HepG2 (cell line): ENCODE data around the gene HOXC4. TPM values are rescaled to one million over a fixed set of nuclear protein-coding genes. Genes with fewer than 3 reads are reported as not detected.
A peak's percentile ranks its signal among the peaks of the same experiment; 100 is the strongest.

ENCODE experiments used
- ATAC-seq: fragments of 200-7000 bp; cut with Tn5 transposase; 3 replicates; pipeline ENCODE4 v1.9.1; 2020; ENCODE audit warnings: mild to moderate bottlenecking, moderate library complexity
- BruUV-seq: library from RNA; stranded (reverse); fragments of 400-500 nt; replicated peaks from 2 replicates; lab custom pipeline; 2021; lab: Mats Ljungman, UMichigan
- CTCF ChIA-PET: fragments of 300-600 bp; formaldehyde crosslinking; extraction: SDS; loops from one replicate; lab custom pipeline; 2021; ENCODE audit warnings: low total read pairs, inconsistent platforms, low intra/inter-chr PET ratio; lab: Yijun Ruan, JAX
- POLR2A ChIA-PET: fragments of 350-600 bp; sonication (Branson Sonifier 250); formaldehyde crosslinking; loops from one replicate; lab custom pipeline; 2020; ENCODE audit warnings: antibody characterized with exemption, inconsistent platforms; lab: Yijun Ruan, JAX
- DNase-seq: peaks from one replicate; pipeline ENCODE4 v3.0.0-alpha.2; 2015; ENCODE audit warnings: low spot score
- FAIRE-seq: peaks from 3 replicates; lab custom pipeline; 2011; peaks lifted over from hg19 to GRCh38; lab: Jason Lieb, UNC
- H2AFZ ChIP-seq: one replicate; pipeline ENCODE4 v1.6.1; 2011; ENCODE audit warnings: low read length, inconsistent platforms
- H3K27ac ChIP-seq: fragments of 300-600 bp; 3 replicates; pipeline ENCODE4 v1.8.0; 2011; ENCODE audit warnings: mixed run types, mild to moderate bottlenecking, mixed read lengths, low read length, inconsistent platforms; ENCODE audit not compliant: insufficient read depth; ENCODE audit errors: extremely low read length
- H3K27me3 ChIP-seq, 2 experiments: fragments of 200-600 bp in 1 of 2; 2 replicates in 1 of 2; 3 replicates in 1 of 2; pipeline versions ENCODE4 v1.6.0 to v1.8.0; 2011; ENCODE audit warnings: low read length in 2 of 2, mild to moderate bottlenecking in 2 of 2, moderate library complexity in 2 of 2, inconsistent platforms in 1 of 2; ENCODE audit not compliant: insufficient read depth in 2 of 2, control insufficient read depth in 1 of 2
- H3K36me3 ChIP-seq, 2 experiments: fragments of 200-600 bp in 1 of 2; replicated peaks in 1 of 2; 2 replicates in 1 of 2; 3 replicates in 1 of 2; pipeline versions ENCODE4 v1.5.1 to v1.8.0; 2011; ENCODE audit warnings: low read length in 2 of 2, inconsistent platforms in 1 of 2; ENCODE audit not compliant: insufficient read depth in 2 of 2, control insufficient read depth in 1 of 2
- H3K4me1 ChIP-seq: 2 replicates; pipeline ENCODE4 v1.5.1; 2012; ENCODE audit warnings: low read length, inconsistent platforms; ENCODE audit not compliant: insufficient read depth
- H3K4me2 ChIP-seq: 2 replicates; pipeline ENCODE4 v1.6.0; 2011; ENCODE audit warnings: low read depth, low read length, inconsistent platforms
- H3K4me3 ChIP-seq, 3 experiments: fragments of 200-600 bp in 1 of 3; sonication (generic), shearing (Covaris generic) in 1 of 3; replicated peaks in 1 of 3; 2 replicates each; pipeline ENCODE4 v1.5.1; 2011 to 2016; ENCODE audit warnings: low read length in 3 of 3, inconsistent platforms in 2 of 3, low read depth in 2 of 3, mild to moderate bottlenecking in 2 of 3, control low read depth in 1 of 3, mixed read lengths in 1 of 3; ENCODE audit not compliant: insufficient read depth in 1 of 3
- H3K79me2 ChIP-seq: one replicate; pipeline ENCODE4 v1.6.1; 2011; ENCODE audit warnings: low read length, inconsistent platforms; ENCODE audit not compliant: insufficient read depth
- H3K9ac ChIP-seq: 2 replicates; pipeline ENCODE4 v1.6.0; 2011; ENCODE audit warnings: mild to moderate bottlenecking, low read depth, low read length, inconsistent platforms; ENCODE audit not compliant: insufficient read depth
- H3K9me3 ChIP-seq: 2 replicates; pipeline ENCODE4 v1.5.1; 2012; ENCODE audit warnings: mild to moderate bottlenecking, low read length
- H4K20me1 ChIP-seq: 2 replicates; pipeline ENCODE4 v1.6.0; 2011; ENCODE audit warnings: inconsistent platforms, mild to moderate bottlenecking, low read length, moderate library complexity; ENCODE audit not compliant: insufficient read depth
- ASH2L ChIP-seq: fragments of 300-600, 200-600 bp; sonication (generic); IDR thresholded peaks from 2 replicates; pipeline ENCODE4 v1.7.0; 2017; ENCODE audit warnings: low read depth, mild to moderate bottlenecking, moderate library complexity, mixed read lengths, low read length; ENCODE audit not compliant: insufficient read length
- CBX2 ChIP-seq, 2 experiments: fragments of 200-600 bp in 1 of 2; sonication (generic); formaldehyde crosslinking in 1 of 2; IDR thresholded peaks; 2 replicates each; pipeline versions ENCODE4 v1.7.0 to v1.8.1; 2018 to 2022; ENCODE audit warnings: low read depth in 2 of 2, low read length in 1 of 2, mild to moderate bottlenecking in 1 of 2, missing genetic modification reagents in 1 of 2
- KDM1A ChIP-seq: IDR thresholded peaks from 2 replicates; pipeline ENCODE4 v1.6.1; 2016; ENCODE audit warnings: missing compliant biosample characterization
- ZNF317 ChIP-seq: sonication (generic); formaldehyde crosslinking; IDR thresholded peaks from 2 replicates; pipeline ENCODE4 v1.5.0; 2020; ENCODE audit warnings: mild to moderate bottlenecking, missing genetic modification reagents
- WGBS: methylation state at CpG from one replicate; pipeline ENCODE4 v1.1.6; 2017; ENCODE audit warnings: low lambda C conversion rate; 5-methylcytosine and 5-hydroxymethylcytosine counted together
- in situ Hi-C: cut with HindIII; loops from 2 replicates; pipeline ENCODE4 v1.10.0; 2017; ENCODE audit warnings: low pct_unique_long_range_greater_than_20kb; ENCODE audit not compliant: extremely low pct_ligation_motif_present
- intact Hi-C: fragments of 100-400 bp; cut with micrococcal nuclease; formaldehyde crosslinking; loops from one replicate; pipeline ENCODE4 v1.10.0; 2022; ENCODE audit not compliant: unreplicated experiment
- polyA plus RNA-seq, 8 experiments: library from polyadenylated mRNA; depleted of rRNA in 3 of 8; stranded (reverse) in 7 of 8; unstranded in 1 of 8; fragments of >200 nt; fragmentation: Illumina TruSeq in 4 of 8; extraction: Trizol in 4 of 8; gene quantifications; 2 replicates each; pipeline versions ENCODE4 v1.2.1 to v1.2.3, GENCODE V29; 2011 to 2016; ENCODE audit warnings: low read depth in 4 of 8, missing spikeins in 1 of 8, mixed read lengths in 1 of 8; ENCODE audit not compliant: insufficient read depth in 1 of 8
- total RNA-seq, 5 experiments: library from RNA; depleted of rRNA; stranded (reverse); fragments of >200 nt; fragmentation: Illumina TruSeq; extraction: Trizol; gene quantifications; 2 replicates each; pipeline ENCODE4 v1.2.3, GENCODE V29; 2016; ENCODE audit warnings: low read depth in 1 of 5
- TF ChIP-seq, protein P1 (sequence below): sonication (generic); formaldehyde crosslinking; IDR thresholded peaks from 2 replicates; pipeline ENCODE4 v1.5.0; 2020; ENCODE audit warnings: missing genetic modification reagents
- TF ChIP-seq, protein P2 (sequence below): sonication (generic); formaldehyde crosslinking; IDR thresholded peaks from 2 replicates; pipeline ENCODE4 v1.4.0; 2020; ENCODE audit warnings: mild to moderate bottlenecking, missing genetic modification reagents, borderline replicate concordance

HOXC4 gene
- total and polyA plus RNA-seq, 2 of the 13 experiments (the other 11 are each of a cell fraction or from before 2014, with no cell fraction given), result not detected

DNA sequence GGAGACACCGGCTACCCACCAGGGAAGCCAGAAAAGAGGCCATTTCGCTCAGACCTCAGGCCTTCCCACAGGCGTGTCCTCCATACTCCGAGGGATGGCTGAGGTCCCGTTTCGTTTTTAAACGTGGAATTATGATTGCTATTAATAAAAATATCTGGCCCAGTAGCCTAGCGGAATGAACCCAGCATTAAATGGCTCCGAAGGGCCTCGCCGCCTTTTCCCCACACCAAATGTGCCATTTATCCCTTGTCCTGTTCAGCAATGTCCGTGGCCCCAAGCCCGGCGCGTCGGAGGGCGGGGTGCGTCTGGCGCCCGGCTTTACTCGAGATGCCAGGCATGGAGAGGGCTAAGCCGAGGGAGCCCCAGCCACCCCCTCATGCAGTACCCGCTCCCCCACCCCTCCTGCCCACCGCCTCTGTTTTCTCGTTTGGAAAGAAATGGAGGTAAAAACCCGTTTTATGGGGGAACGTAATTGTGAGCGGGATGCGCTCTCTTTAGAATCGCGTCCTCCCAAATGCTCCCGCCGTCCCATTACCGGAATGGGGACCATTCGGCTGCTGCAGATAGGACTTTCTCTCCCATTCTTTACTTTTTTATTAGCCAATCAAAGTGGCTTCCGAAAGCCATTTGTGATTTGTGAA lies 39.1 kb upstream of the HOXC4 start:
- no peak overlapping the region for H3K9ac ChIP-seq
- peaks cover 12 to 70% of the 10 kb centered on the region in 2 experiments for H3K27me3 ChIP-seq
- no peak for DNase-seq
- H3K9me3 ChIP-seq, result no peaks in the 10 kb centered on the region
- no peaks in the 10 kb centered on the region for H4K20me1 ChIP-seq
- H3K4me1 ChIP-seq, result peaks cover 16% of the 10 kb centered on the region
- H3K4me2 ChIP-seq, result no peak overlapping the region
- WGBS, result 26% methylated on average over 26 of the region's 36 CpGs
- H3K27ac ChIP-seq, result no peak overlapping the region
- intact Hi-C loops (no loop called here), in situ Hi-C loops (loop anchor here (10.0 kb wide), 1 partner anchor 350 kb away; the partner anchor contains the start of gene GPR84)
- ChIA-PET POLR2A (no interaction called here), CTCF (no interaction called here)
- BruUV-seq, result no TSS peak
- H3K36me3 ChIP-seq, result no peaks in the 10 kb centered on the region
- H3K4me3 ChIP-seq, result no peak overlapping the region
- no peak for FAIRE-seq
- H2AFZ ChIP-seq, result no peak overlapping the region
- H3K79me2 ChIP-seq, result no peaks in the 10 kb centered on the region
- no peak for ATAC-seq
- TF ChIP-seq, protein P1, sequence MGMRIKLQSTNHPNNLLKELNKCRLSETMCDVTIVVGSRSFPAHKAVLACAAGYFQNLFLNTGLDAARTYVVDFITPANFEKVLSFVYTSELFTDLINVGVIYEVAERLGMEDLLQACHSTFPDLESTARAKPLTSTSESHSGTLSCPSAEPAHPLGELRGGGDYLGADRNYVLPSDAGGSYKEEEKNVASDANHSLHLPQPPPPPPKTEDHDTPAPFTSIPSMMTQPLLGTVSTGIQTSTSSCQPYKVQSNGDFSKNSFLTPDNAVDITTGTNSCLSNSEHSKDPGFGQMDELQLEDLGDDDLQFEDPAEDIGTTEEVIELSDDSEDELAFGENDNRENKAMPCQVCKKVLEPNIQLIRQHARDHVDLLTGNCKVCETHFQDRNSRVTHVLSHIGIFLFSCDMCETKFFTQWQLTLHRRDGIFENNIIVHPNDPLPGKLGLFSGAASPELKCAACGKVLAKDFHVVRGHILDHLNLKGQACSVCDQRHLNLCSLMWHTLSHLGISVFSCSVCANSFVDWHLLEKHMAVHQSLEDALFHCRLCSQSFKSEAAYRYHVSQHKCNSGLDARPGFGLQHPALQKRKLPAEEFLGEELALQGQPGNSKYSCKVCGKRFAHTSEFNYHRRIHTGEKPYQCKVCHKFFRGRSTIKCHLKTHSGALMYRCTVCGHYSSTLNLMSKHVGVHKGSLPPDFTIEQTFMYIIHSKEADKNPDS (CRISPR knock-in tag), result no peak
- TF ChIP-seq CBX2 (IDR thresholded peaks at IDR 0.05; ENCODE audit: low read depth, low read length) (0 out of 2 replicates have a peak, but pooled peaks have one; percentile 30), CBX2 (CRISPR knock-in tag; IDR thresholded peaks at IDR 0.05; ENCODE audit: low read depth) (no peak), KDM1A (no peak), ZNF317 (CRISPR knock-in tag) (no peak), ASH2L (no peak)
- TF ChIP-seq, protein P2, sequence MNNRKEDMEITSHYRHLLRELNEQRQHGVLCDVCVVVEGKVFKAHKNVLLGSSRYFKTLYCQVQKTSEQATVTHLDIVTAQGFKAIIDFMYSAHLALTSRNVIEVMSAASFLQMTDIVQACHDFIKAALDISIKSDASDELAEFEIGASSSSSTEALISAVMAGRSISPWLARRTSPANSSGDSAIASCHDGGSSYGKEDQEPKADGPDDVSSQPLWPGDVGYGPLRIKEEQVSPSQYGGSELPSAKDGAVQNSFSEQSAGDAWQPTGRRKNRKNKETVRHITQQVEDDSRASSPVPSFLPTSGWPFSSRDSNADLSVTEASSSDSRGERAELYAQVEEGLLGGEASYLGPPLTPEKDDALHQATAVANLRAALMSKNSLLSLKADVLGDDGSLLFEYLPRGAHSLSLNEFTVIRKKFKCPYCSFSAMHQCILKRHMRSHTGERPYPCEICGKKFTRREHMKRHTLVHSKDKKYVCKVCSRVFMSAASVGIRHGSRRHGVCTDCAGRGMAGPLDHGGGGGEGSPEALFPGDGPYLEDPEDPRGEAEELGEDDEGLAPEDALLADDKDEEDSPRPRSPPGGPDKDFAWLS (CRISPR knock-in tag), result no peak
